GM19372 (cell line): ENCODE data around the gene CD226.
A peak's percentile ranks its signal among the peaks of the same experiment; 100 is the strongest.
"Not testable (repeated sequence)": the region's sequence is repeated elsewhere in the genome, so short reads cannot be mapped to it uniquely, and the experiment has no call there.

ENCODE experiments used
- ATAC-seq: cut with Tn5 transposase; IDR thresholded peaks from one replicate; pipeline ENCODE4 v1.9.1; 2021; ENCODE audit warnings: mild to moderate bottlenecking, low read depth, moderate library complexity; ENCODE audit not compliant: unreplicated experiment

The CD226 gene

GRCh38 chr18:69916412-69916811, 31.3 kb downstream of the CD226 start:
- ATAC-seq = no peak

- ATAC-seq = no peak
Observed at GRCh38 chr18:69908838-69909237, 38.8 kb downstream of the CD226 start.

- no peak for ATAC-seq
Observed at GRCh38 chr18:69906765-69907164, 40.9 kb downstream of the CD226 start.

DNA sequence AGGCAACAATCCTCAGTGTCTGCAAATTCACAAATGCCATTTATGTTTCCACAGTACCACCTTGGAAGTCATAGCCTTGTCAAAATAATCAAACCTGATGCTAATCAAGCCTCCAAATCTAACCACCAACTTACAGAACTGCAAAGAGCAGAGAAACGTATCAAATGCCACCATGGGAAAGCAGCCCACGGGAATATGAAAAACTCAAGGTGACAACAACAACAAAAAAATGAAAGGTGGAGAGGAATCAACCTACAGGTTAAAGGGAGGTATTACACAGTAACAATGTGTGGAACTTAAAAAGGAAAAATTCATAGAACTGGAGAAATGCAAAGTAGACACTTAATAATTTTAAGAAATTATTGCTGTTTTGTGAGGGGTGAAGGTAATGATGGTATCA, 46.7 kb downstream of the CD226 start:
- no peak for ATAC-seq

GRCh38 chr18:69899154-69899923, 48.3 kb downstream of the CD226 start:
- ATAC-seq = not testable (repeated sequence)

- peak; percentile 41 for ATAC-seq
Observed at GRCh38 chr18:69898241-69898861, 49.3 kb downstream of the CD226 start.

GRCh38 chr18:69897397-69898108, 50.1 kb downstream of the CD226 start:
- no peak for ATAC-seq

DNA sequence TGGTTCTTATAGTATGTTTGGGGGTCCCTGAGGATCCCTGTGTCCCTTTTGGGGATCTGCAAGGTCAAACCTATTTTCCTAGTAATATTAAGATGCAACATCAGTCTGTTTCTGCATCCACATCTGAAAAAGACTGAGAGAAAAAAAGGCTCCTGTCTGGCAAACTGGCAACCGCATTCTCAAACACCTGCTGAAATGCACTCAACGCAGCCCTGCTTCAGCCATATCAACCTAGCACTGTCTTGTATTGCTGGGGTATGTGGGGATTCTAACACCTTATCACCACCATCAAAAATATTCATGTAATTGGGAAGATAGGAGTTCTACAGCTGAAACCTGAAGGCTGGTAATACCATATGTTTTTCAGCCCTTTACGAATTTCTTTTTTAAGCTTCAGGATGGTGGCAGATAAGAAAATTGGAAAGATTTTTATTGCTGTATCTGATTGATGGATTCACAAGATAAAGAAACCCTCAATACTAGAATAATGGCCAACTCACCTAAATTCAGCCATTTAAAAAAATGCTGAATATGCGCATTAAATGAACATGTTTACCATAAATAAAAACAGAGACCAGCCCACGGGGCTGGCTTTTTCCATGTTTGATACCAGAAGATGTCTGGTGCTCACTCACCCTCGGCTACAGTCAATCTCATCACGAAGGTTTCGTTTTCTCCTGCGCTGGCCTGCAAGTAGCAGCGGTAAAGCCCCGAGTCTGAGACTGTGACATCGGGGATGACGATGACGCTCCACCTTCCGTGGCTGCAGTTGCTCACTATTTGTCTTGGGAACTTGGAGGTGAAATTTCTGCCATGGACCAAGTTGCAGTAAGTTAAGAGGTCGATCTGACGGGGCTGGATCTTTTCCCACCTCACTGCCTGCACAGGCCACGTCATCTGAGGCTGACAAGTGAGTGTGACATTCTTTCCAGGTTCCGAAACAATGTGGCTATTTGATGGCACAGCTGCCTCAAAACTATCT, 52.3 kb downstream of the CD226 start:
- ATAC-seq = no peak

DNA sequence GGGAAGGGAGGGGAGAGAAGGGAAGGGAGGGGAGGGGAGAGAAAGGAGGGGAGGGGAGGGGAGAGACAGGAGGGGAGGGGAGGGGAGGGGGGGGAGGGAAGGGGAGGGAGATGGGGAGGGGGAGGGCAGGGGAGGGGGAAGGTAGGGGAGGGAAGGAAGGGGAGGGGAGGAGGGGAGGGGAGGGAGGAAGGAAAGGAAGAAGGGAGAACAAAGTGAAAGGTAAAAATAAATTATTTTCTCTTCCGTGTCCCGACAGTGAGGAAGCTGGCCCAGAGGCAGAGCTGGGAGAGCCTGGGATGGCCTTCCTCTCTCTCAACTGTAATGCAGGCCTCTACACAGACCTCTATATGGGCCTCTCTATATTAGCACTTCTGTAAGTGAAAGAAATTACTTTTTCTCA, 53.2 kb downstream of the CD226 start:
- no peak for ATAC-seq

- no peak for ATAC-seq
Observed at GRCh38 chr18:69890558-69890957, 57.1 kb downstream of the CD226 start.

DNA sequence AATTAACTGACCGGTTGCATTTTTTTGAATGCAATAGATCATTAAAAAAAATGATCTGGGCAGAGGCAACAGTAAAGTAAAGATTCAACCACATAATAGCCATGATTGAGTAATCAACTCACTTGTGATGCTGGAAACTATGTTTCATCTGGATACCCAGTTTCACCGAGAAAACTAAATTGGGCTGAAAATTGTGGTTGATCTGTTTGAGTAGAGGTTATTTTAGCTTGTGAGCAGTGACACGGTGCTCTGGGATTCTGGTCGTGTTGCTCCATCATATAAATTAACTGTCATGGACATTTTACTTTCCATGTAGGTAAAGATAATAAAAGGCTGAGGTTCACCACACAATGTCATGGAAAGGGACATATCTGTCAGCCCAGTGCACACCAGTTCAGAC, 58.7 kb downstream of the CD226 start:
- no peak for ATAC-seq

DNA sequence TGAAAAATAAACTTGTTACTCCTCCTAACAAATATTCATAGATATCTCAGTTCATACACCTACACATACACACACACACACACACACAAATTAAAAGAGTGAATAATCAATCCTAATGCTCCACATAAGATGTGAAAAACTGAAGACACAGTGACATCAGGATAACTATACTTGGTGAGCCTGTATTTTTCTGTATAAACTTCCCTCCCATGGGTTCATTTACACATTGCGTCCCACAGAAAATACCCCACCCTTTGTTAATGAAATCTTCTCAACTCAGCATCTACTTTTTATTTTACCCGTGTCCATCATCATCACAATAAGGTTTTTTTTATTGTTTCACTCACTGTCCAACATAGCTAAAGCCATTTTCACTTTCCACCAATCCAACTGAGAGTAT, 60.4 kb downstream of the CD226 start:
- no peak for ATAC-seq

- peak; percentile 72 for ATAC-seq
Observed at GRCh38 chr18:69885841-69886531, 61.7 kb downstream of the CD226 start.

- ATAC-seq = no peak
Observed at GRCh38 chr18:69885355-69885754, 62.3 kb downstream of the CD226 start.

- ATAC-seq = no peak
Observed at GRCh38 chr18:69883781-69884180, 63.9 kb downstream of the CD226 start.

DNA sequence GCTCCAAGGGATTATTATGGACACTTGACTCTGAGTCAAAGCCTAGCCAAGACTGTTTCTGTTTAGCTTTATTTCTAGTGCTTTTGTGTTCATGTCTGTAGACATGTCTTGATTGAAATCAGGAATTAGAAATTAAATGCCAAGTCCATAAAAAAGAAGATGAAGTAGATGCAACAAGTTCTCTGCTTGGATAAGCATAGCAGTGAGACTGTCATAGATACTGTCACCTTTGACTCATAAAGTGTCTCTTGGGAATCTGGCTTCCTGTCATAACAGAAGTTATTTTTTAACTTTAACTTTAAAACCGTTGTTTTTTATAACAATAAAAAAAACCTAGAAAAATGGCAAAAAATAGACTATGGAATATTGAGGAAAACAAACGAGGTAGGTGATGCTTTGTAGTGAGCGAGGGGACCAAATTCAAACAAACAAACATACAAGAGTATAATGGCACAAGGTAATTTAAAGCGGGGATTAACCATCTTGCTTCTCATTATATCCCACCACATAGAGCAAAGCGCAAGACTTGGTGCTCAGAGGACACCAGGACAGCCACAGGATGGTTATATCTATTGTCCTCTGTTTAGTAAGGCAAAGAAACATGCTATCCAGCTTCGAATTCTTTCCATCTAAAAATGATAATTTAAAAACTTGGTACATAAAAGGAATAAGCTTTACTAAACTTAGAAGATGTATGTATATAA, 64.6 kb downstream of the CD226 start:
- ATAC-seq = no peak

GRCh38 chr18:69880083-69880482, 67.6 kb downstream of the CD226 start:
- ATAC-seq = no peak

GRCh38 chr18:69879051-69879450, 68.6 kb downstream of the CD226 start:
- not testable (repeated sequence) for ATAC-seq

DNA sequence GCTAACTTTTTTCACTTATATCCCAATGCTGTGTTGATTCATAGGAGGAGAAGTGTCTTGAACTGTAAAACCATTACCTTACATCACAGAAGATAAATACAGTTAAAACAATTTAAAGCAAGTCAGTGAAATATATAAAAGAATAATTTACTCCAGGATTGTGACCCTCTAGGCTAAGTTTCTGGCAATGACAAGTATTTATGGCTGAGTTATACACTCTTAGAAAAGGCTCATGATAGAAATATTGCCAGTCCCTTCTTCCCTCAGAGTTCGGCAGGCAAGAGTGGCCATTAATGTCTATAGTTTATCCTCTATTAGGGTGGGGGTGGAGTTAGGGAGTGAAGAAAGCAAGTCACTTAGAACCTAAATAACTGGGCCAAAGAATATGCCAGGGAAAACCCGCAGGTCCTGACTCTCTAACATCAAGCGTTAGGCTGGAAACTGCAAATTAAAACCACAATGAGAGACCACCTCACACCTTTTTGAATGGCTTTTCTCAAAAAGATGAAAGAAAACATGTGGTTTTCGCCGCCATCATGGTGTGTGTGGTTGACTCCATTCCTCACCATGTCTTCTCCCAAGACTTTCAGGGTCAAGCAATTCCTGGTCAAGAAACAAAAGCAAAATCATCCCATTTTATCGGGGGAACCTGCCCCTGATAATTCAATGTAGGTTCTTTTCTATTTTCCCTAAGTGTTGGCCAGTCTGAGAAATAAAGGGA, 69.3 kb downstream of the CD226 start:
- no peak for ATAC-seq
